Activated naive CD4-positive, alpha-beta T cell treated with anti-CD3 and anti-CD28 coated beads, Interleukin-2, amount 50 U/mL, for 16 hours (primary cell): ENCODE measurements around the gene GTF2H4.
"Not testable (repeated sequence)": the region's sequence is repeated elsewhere in the genome, so short reads cannot be mapped to it uniquely, and the experiment has no call there.

ENCODE experiments used
- DNase-seq: peaks from one replicate; pipeline ENCODE4 v3.0.0-alpha.2; 2020

The GTF2H4 gene

GRCh38 chr6:30926644-30927043 is 18.6 kb downstream of the GTF2H4 start:
- DNase-seq = no peak

- DNase-seq = not testable (repeated sequence)
These were observed 19.1 kb downstream of the GTF2H4 start for GRCh38 chr6:30927080-30927479.

DNA sequence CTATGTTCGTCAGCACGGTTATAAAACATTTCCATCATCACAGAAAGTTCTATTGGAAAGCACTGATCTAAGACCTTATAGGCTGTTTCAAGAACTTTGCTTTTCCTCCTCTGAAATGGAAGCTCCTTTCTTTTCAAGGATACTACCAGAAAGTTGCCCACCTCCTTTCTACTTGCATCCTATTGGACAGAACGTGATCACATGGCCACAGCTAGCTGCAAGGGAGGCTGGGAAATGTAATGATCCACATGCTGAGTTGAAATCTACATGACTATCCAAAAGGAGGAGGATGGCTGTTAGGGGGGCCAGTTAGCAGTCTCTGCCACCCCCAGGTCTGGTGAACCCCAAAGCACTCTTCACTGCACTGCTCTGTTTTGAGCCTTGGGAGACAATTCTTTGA is 20.7 kb downstream of the GTF2H4 start:
- DNase-seq = no peak

DNA sequence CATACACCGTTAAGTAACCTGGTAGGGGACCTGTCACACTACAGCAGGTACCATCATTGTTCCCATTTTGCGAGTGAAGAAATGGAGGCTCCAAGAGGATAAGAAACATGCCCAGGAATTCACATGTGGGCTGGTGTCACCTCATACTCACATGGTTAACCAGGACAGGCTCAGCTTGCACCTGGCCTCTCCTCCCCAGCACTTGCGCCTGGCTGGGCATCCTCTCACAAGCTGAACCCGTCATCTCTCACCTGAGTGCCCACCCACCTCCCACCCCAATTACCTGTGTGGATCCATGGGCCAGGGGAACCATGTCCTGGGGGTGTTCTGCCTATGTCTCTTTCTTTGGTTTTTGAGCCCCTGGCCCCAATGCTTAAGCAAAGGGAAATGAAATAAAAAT is 22.5 kb downstream of the GTF2H4 start:
- DNase-seq = no peak

DNA sequence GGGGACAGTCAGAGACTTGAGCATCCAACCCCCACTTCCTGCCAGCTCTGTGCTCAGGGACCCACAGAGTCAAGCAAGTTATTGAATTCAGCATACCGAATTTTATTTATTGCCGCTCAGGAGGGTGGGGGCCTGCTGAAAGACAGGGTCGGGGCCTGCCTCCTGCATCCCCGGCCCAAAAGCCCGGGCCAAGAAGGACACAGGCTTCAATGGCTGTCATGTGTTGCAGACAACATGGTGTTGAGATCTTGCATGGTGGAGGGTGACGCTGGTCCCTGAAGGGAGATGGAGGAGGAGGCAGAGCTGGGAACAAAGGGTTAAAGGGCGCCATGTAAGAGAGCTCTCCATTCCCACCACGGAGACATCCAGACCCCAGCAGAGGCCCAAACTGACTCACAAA is 23.3 kb downstream of the GTF2H4 start:
- DNase-seq = no peak

GRCh38 chr6:30931969-30932645 is 24.1 kb downstream of the GTF2H4 start, which contains the start of gene SFTA2:
Gene SFTA2, minus strand, starts transcription at chr6:30932170. Its CDS starts 74 bp downstream, at chr6:30932096.
- DNase-seq = no peak

- DNase-seq = no peak
These were observed 24.8 kb downstream of the GTF2H4 start for GRCh38 chr6:30932665-30933365.

DNA sequence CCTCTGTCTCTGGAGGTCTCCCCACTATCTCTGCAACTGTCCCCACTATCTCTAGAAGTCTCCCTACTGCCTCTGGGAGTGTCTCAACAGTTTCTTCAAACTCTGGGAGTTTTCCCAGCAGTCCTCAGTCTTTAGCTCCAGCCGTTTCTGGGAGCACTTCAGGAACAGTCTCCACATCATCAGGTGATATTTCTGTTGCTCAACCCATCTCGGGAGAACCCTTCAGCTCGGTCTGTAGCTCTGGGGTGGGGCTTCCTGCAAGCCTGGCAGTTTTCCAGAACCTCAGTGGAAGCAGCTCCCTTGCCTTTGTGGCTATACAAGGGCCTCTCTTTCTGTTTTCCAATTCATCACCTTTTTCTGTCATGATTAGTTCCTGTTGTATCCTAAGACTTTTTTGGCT is 27.0 kb downstream of the GTF2H4 start:
- DNase-seq = no peak

GRCh38 chr6:30937265-30937664 is 29.3 kb downstream of the GTF2H4 start:
- no peak for DNase-seq

DNA sequence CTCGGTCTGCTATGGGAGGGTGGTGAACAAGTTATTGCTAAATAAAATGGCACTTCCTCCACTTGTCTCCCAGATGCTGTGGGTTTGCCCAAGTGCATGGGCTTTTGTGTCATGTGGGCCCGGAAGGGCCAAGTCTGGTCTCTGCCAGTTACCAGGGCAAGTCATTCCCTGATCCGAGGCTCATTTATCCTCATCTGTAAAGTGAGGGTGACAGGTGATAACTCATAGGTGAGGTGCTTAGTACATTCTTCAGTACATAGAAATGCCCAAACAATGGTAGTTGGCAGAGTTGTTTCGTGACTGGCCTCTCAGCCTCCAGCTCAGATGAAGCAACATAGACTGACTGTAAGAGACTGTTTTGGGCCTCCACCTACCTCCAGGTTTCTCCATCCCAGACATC is 30.7 kb downstream of the GTF2H4 start:
- DNase-seq = no peak

DNA sequence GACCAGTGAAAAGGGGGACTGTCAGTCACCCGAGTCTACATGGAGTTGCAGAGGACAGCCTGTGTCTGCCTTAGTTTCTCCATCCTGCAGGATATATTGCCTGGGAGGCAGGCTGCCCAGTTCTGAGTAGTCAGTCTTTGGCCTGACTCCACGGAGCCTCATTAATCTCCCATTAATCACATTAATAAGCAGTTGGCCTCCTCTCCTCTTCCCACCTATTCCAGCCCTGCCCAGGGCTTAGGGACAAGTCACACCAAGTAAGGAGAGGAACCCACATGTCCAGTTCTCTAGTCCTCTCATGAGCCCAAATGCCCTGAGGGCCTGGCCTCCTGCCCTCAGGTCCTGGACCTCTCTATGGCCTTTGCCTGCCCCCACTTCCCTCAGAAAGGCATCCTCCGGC is 31.5 kb downstream of the GTF2H4 start:
- no peak for DNase-seq

GRCh38 chr6:30940361-30940986 is 32.5 kb downstream of the GTF2H4 start, which contains the start of gene MUCL3:
Gene MUCL3, plus strand, starts transcription at chr6:30940973. Its CDS starts 27 bp downstream, at chr6:30941000.
- no peak for DNase-seq

GRCh38 chr6:30942338-30943060 is 34.5 kb downstream of the GTF2H4 start:
- no peak for DNase-seq

DNA sequence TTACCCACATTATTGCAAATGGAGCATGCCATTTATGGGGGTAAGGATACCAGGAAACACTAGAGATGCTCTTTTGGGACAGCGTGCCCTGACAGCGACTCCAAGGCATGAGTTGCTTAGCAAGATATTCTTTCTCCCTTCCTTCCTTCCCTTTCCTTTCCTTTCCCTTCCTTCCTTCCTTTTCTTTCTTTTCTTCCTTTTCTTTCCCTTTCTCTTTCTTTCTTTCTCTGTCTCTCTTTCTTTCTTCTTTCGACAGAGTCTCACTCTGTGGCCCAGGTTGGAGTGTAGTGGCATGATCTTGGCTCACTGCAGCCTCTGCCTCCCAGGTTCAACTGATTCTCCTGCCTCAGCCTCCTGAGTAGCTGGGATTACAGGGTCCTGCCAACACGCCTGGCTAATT is 36.0 kb downstream of the GTF2H4 start:
- DNase-seq = no peak

DNA sequence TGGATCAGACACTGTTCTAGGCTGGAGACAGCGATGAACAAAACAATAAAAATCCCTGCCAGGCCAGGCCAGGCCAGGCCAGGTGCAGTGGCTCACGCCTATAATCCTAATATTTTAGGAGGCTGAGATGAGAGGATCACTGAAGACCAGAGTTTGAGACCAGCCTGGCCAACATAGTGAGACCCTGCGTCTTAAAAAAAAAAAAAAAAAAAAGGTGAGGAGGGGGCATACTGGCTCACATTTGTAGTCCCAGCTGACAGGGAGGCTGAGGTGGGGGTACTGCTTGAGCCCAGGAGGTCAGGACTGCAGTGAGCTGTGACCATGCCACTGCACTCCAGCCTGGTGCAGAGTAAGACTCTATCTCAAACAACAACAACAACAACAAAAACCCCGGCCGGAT is 37.3 kb downstream of the GTF2H4 start:
- DNase-seq = no peak

DNA sequence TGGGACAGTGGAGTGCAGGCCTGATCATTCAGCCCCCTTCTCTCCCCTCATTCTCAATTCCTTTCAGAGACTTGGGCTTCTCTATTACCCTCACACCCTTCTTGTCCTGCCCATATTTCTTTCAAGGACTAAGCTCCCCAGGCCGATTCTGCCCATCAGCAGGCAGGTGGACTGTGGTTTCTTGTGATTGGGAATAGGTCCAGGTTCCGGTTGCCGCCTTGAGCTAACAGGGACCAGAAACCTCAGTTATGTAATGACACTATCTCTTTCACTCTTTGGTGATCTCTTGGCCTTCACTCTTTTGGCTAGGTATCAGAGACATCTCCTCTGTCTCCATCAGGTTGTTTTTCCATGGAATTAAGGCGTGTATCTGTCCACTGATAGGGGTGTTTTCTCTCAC is 39.2 kb downstream of the GTF2H4 start:
- DNase-seq = no peak

DNA sequence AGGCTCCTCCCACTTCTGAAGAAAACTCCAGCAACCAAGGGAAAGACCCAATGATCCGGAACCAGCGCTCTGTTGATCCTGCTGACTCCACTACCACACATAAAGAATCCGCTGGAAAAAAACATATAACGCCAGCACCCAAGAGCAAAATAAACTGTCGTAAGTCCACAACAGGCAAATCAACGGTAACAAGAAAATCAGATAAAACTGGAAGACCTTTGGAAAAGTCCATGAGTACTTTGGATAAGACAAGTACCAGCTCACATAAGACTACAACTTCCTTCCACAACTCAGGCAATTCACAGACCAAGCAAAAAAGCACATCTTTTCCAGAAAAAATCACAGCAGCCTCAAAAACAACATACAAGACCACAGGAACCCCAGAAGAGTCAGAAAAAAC is 40.8 kb downstream of the GTF2H4 start:
- no peak for DNase-seq

DNA sequence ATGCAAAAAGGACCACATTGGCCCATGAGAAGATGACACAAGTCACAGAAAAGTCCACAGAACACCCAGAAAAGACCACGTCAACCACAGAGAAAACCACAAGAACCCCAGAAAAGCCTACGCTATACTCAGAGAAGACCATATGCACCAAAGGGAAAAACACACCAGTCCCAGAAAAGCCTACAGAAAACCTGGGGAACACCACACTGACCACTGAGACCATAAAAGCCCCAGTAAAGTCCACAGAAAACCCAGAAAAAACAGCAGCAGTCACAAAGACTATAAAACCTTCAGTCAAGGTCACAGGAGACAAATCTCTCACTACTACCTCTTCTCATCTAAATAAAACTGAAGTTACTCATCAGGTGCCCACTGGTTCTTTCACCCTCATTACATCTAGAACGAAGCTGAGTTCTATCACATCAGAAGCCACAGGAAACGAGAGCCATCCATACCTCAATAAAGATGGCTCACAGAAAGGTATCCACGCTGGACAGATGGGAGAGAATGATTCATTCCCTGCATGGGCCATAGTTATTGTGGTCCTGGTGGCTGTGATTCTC is 44.0 kb downstream of the GTF2H4 start:
- no peak for DNase-seq

- no peak for DNase-seq
These were observed 46.8 kb downstream of the GTF2H4 start for GRCh38 chr6:30954631-30955366.

DNA sequence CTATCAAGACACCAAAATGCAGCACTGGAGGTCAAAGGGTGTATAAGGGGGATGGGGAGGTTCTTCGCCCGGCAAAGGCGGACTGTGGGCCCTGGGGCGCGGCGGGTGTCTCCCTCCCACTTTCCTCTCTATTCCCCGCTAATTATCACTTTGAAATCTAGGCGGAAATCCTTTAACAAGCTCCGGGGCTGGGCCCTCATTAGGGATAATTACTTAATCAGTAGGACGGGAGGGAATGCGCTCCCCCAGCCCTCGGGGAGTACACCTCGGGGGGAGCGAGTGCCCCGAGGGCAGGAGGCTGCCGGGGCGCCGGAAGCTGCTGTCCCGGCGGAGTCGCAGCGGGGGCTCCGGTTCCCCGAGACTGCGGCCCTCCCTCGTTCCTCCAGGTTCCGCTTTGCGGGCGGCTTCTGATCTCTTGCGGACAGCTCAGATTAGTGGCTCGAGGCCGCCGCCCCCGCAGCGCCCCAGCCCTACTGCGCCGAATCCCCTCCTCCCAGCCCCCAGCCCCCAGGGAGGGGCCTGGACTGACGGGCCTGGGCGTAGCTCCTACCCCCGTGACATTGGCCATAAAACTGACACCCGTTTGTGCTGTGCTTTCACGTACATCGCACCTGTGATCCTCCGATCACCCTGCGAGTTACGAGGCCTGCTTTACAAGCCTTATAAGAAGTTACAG is 47.5 kb downstream of the GTF2H4 start:
- DNase-seq = peak; percentile 77

DNA sequence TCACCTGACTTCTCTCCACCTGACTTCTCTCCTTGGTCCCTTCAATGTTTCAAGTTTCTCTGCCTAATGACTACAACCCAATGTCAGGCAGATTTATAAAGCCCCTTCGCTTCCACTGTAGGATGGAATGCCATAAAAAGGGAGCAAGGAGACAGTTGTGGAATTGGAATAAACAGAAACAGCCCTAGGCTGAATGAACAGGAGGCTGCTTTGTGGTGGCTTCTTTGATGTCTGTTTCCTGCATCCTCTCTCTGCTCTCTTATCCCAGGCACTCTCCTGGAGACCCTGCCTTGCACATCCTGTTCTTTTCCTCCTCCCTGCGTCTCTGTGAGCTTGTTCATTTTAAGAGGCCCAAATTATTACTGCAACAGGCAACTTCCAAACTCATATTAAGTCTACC is 49.7 kb downstream of the GTF2H4 start:
- DNase-seq = no peak
